Endothelial cell of hepatic sinusoid (primary cell): Measurements from ENCODE around the gene CLNK.
"Not testable (repeated sequence)": the region's sequence is repeated elsewhere in the genome, so short reads cannot be mapped to it uniquely, and the experiment has no call there.

Experiments
- in situ Hi-C: cut with HindIII; loops from 2 replicates; pipeline ENCODE4 v1.10.0; 2017; ENCODE audit warnings: low sequenced_read_pairs

The CLNK gene

GRCh38 chr4:10582059-10582686 lies 102.4 kb downstream of the CLNK start:
- in situ Hi-C loops = no loop called here

- in situ Hi-C loops = no loop called here
These were observed 103.5 kb downstream of the CLNK start for GRCh38 chr4:10581022-10581421.

GRCh38 chr4:10579648-10580047 lies 104.9 kb downstream of the CLNK start:
- in situ Hi-C loops = no loop called here

- in situ Hi-C loops = no loop called here
These were observed 106.8 kb downstream of the CLNK start for GRCh38 chr4:10577508-10578426.

GRCh38 chr4:10577018-10577417 lies 107.5 kb downstream of the CLNK start:
- in situ Hi-C loops = no loop called here

- in situ Hi-C loops = no loop called here
These were observed 108.3 kb downstream of the CLNK start for GRCh38 chr4:10576236-10576635.

GRCh38 chr4:10575414-10575813 lies 109.2 kb downstream of the CLNK start:
- in situ Hi-C loops = no loop called here

- in situ Hi-C loops = not testable (repeated sequence)
These were observed 110.0 kb downstream of the CLNK start for GRCh38 chr4:10574553-10574952.

GRCh38 chr4:10571909-10572308 lies 112.7 kb downstream of the CLNK start:
- in situ Hi-C loops = no loop called here

GRCh38 chr4:10569491-10569890 lies 115.1 kb downstream of the CLNK start:
- in situ Hi-C loops = no loop called here

GRCh38 chr4:10567766-10568165 lies 116.8 kb downstream of the CLNK start:
- in situ Hi-C loops = no loop called here

GRCh38 chr4:10565166-10565780 lies 119.3 kb downstream of the CLNK start:
- in situ Hi-C loops = no loop called here

- in situ Hi-C loops = no loop called here
These were observed 129.9 kb downstream of the CLNK start for GRCh38 chr4:10554694-10555093.

- in situ Hi-C loops = no loop called here
These were observed 130.4 kb downstream of the CLNK start for GRCh38 chr4:10554121-10554520.

- in situ Hi-C loops = no loop called here
These were observed 131.8 kb downstream of the CLNK start for GRCh38 chr4:10552591-10553280.

GRCh38 chr4:10535912-10536311 lies 148.7 kb downstream of the CLNK start:
- in situ Hi-C loops = loop anchor here (5.0 kb wide), 2 partner anchors 64 to 369 kb away; no protein-coding TSS in a partner anchor

- in situ Hi-C loops = loop anchor here (5.0 kb wide), 2 partner anchors 63 to 368 kb away; no protein-coding TSS in a partner anchor
These were observed 149.7 kb downstream of the CLNK start for GRCh38 chr4:10534820-10535219.

GRCh38 chr4:10532155-10532554 lies 152.4 kb downstream of the CLNK start:
- in situ Hi-C loops = no loop called here

GRCh38 chr4:10530137-10530786 lies 154.3 kb downstream of the CLNK start:
- in situ Hi-C loops = no loop called here

- in situ Hi-C loops = no loop called here
These were observed 155.1 kb downstream of the CLNK start for GRCh38 chr4:10529291-10530136.
